Ishikawa (cell line): ENCODE results near the gene IFNGR1.

ENCODE experiments used
- CEBPB ChIP-seq: IDR thresholded peaks from 2 replicates; pipeline ENCODE4 v1.6.1; 2012
- CREB1 ChIP-seq: IDR thresholded peaks from 2 replicates; pipeline ENCODE4 v1.6.1; 2012; ENCODE audit warnings: low read depth
- EGR1 ChIP-seq: IDR thresholded peaks from 2 replicates; pipeline ENCODE4 v1.6.1; 2012
- EP300 ChIP-seq: IDR thresholded peaks from 2 replicates; pipeline ENCODE4 v1.6.1; 2012; ENCODE audit warnings: borderline replicate concordance
- FOXM1 ChIP-seq: IDR thresholded peaks from 2 replicates; pipeline ENCODE4 v1.6.1; 2012; ENCODE audit warnings: low read depth, borderline replicate concordance
- MAX ChIP-seq: IDR thresholded peaks from 2 replicates; pipeline ENCODE4 v1.6.1; 2012
- NFIC ChIP-seq: IDR thresholded peaks from 2 replicates; pipeline ENCODE4 v1.6.1; 2012
- RAD21 ChIP-seq: IDR thresholded peaks from 2 replicates; pipeline ENCODE4 v1.6.1; 2012; ENCODE audit warnings: low read depth
- REST ChIP-seq: IDR thresholded peaks from 2 replicates; pipeline ENCODE4 v1.6.1; 2012; ENCODE audit warnings: low read depth, mild to moderate bottlenecking
- TAF1 ChIP-seq: IDR thresholded peaks from 2 replicates; pipeline ENCODE4 v1.6.1; 2012; ENCODE audit warnings: low read depth, mild to moderate bottlenecking
- TCF12 ChIP-seq: IDR thresholded peaks from 2 replicates; pipeline ENCODE4 v1.6.1; 2012; ENCODE audit warnings: low read depth
- TEAD4 ChIP-seq: IDR thresholded peaks from 2 replicates; pipeline ENCODE4 v1.6.1; 2012
- YY1 ChIP-seq: IDR thresholded peaks from 2 replicates; pipeline ENCODE4 v1.6.1; 2012; ENCODE audit warnings: low read depth
- ZBTB7A ChIP-seq: IDR thresholded peaks from 2 replicates; pipeline ENCODE4 v1.6.1; 2012; ENCODE audit warnings: low read depth
- TF ChIP-seq, protein P1 (sequence below): IDR thresholded peaks from 2 replicates; pipeline ENCODE4 v1.6.1; 2012

IFNGR1 gene

DNA sequence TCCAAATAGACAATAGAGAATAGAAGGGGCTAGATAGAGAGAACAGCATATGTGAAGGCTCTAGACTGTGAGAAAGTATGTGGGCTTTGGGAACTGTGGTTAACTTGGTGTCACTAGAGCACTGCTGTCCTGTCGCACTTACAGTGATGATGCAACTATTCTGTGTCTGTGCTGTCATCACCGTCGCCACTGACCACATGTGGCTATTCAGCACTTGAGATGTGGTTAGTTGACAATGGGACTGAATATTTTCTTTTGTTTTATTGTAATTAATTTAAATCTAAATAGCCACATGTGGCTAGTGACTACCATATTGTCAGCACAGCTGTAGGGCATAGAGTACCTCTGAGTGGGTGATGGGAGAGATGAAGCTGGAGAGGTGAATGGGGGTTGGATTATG is 39.0 kb upstream of the IFNGR1 start:
- no peak for TF ChIP-seq MAX
- no peak for TF ChIP-seq TCF12
- no peak for TF ChIP-seq EGR1
- TF ChIP-seq ZBTB7A: no peak
- TF ChIP-seq TAF1: no peak
- TF ChIP-seq EP300: no peak
- TF ChIP-seq CEBPB: no peak

DNA sequence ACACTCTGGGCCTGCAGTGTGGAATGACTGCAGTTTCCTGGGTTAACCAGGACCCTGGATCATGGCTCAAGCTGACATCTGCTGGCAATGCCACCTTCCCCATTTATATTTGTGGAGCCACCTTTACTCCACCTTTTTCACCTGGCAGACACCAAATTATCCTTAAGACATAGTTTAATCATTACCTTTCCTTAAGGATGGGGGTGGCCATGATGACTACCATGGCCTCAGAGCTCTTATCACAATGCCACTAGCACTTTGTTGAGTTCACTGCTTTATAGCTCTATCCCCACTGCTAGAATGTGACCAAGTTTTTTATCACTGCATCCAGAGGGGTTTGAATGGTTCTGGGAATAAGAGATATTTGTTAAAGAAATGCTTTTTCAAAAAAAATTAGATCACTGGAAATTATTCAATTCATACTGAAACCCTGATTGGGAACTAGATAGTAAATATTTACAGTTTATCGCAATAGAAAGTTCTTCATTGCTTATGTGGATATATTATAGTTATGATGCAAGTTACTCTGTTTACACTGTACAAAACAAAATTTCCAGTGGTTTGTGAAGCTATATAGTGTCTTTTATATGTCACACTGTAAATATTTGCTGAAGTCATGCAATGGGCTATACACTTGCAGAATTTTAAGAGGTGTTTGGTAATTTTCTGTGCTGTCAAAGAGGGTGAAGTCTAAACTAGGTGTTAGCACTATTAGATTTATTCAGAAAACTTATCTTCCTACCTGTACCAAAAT is 37.3 kb upstream of the IFNGR1 start:
- TF ChIP-seq NFIC: no peak
- no peak for TF ChIP-seq YY1
- TF ChIP-seq EGR1: no peak
- no peak for TF ChIP-seq TAF1
- TF ChIP-seq MAX: no peak
- TF ChIP-seq CEBPB: no peak
- no peak for TF ChIP-seq ZBTB7A
- TF ChIP-seq FOXM1: no peak
- TF ChIP-seq REST: no peak
- no peak for TF ChIP-seq CREB1
- no peak for TF ChIP-seq TCF12
- TF ChIP-seq TEAD4: no peak
- no peak for TF ChIP-seq EP300
- TF ChIP-seq, protein P1, sequence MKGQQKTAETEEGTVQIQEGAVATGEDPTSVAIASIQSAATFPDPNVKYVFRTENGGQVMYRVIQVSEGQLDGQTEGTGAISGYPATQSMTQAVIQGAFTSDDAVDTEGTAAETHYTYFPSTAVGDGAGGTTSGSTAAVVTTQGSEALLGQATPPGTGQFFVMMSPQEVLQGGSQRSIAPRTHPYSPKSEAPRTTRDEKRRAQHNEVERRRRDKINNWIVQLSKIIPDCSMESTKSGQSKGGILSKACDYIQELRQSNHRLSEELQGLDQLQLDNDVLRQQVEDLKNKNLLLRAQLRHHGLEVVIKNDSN: no peak
- no peak for TF ChIP-seq RAD21

GRCh38 chr6:137254966-137255365 is 35.8 kb upstream of the IFNGR1 start:
- TF ChIP-seq EGR1 (no peak), TEAD4 (no peak), NFIC (no peak), RAD21 (no peak), ZBTB7A (no peak), TCF12 (no peak), CEBPB (no peak), REST (no peak)
- TF ChIP-seq, protein P1: no peak

DNA sequence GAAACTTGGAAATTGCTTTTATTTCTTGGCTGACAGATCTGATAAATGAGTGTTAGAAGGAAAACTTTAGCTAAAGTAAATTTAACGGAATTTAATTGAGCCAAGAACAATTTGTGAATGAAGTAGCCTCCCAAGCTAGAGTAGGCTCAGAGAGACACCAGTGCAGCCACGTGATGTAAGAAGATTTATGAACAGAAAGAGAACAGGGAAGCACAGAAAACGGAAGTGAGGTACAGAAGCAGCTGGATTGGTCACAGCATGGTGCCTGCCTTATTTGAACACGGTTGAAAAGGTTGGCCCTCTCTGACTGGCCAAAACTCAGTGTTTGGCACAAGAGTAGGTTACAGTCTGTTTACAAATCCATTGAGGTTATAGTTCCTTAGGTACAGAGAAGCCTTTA is 29.5 kb upstream of the IFNGR1 start:
- TF ChIP-seq, protein P1: 0 out of 2 replicates have a peak, but pooled peaks have one; percentile 14
- TF ChIP-seq TEAD4: no peak

GRCh38 chr6:137247724-137248123 is 28.5 kb upstream of the IFNGR1 start:
- TF ChIP-seq TEAD4 (no peak), NFIC (no peak), MAX (no peak), CREB1 (no peak)

GRCh38 chr6:137246791-137247202 is 27.6 kb upstream of the IFNGR1 start:
- no peak for TF ChIP-seq NFIC
- no peak for TF ChIP-seq FOXM1
- no peak for TF ChIP-seq TCF12
- no peak for TF ChIP-seq CEBPB
- TF ChIP-seq EP300: no peak
- TF ChIP-seq EGR1: no peak
- no peak for TF ChIP-seq TEAD4
- TF ChIP-seq ZBTB7A: no peak
- TF ChIP-seq REST: no peak
- TF ChIP-seq YY1: no peak
